Mucosa of gallbladder (tissue), 1 donor: ENCODE results near the gene FKBP7. TPM values are rescaled to one million over a fixed set of nuclear protein-coding genes. Genes with fewer than 3 reads are reported as not detected.
"Not testable (repeated sequence)": the region's sequence is repeated elsewhere in the genome, so short reads cannot be mapped to it uniquely, and the experiment has no call there.

Source experiments
- DNase-seq: peaks from one replicate; pipeline ENCODE4 v3.0.0-alpha.2; 2020; ENCODE audit warnings: low spot score
- total RNA-seq: library from RNA; stranded (reverse); gene quantifications from one replicate; pipeline ENCODE4 v1.2.1, GENCODE V29; 2021
- donor health status: DM: no; HTN: no; CAD: no.

The FKBP7 gene
- 9.1 TPM for total RNA-seq

- DNase-seq: peak; percentile 86
Observed at GRCh38 chr2:178478439-178479274, at the start of gene FKBP7. Gene FKBP7 (minus strand): TSS chr2:178478600. CDS start chr2:178478499, 101 bp downstream.

- DNase-seq: no peak
Observed at GRCh38 chr2:178527592-178527991, 49.2 kb upstream of the FKBP7 start.

GRCh38 chr2:178526256-178526655 lies 47.9 kb upstream of the FKBP7 start:
- DNase-seq: no peak

- DNase-seq: not testable (repeated sequence)
Observed at GRCh38 chr2:178525460-178525859, 47.1 kb upstream of the FKBP7 start.

GRCh38 chr2:178525010-178525409 lies 46.6 kb upstream of the FKBP7 start:
- not testable (repeated sequence) for DNase-seq

GRCh38 chr2:178523596-178524134 lies 45.3 kb upstream of the FKBP7 start:
- DNase-seq: no peak

- peak; percentile 83 for DNase-seq
Observed at GRCh38 chr2:178522950-178523595, 44.7 kb upstream of the FKBP7 start.

GRCh38 chr2:178521304-178522150 lies 43.1 kb upstream of the FKBP7 start:
- no peak for DNase-seq

GRCh38 chr2:178517496-178517895 lies 39.1 kb upstream of the FKBP7 start:
- no peak for DNase-seq

GRCh38 chr2:178514664-178515063 lies 36.3 kb upstream of the FKBP7 start:
- DNase-seq: no peak

GRCh38 chr2:178513876-178514275 lies 35.5 kb upstream of the FKBP7 start:
- no peak for DNase-seq

- no peak for DNase-seq
Observed at GRCh38 chr2:178512484-178512883, 34.1 kb upstream of the FKBP7 start.

- no peak for DNase-seq
Observed at GRCh38 chr2:178510384-178510783, 32.0 kb upstream of the FKBP7 start.

GRCh38 chr2:178508646-178509045 lies 30.2 kb upstream of the FKBP7 start:
- DNase-seq: no peak

GRCh38 chr2:178506949-178507348 lies 28.5 kb upstream of the FKBP7 start:
- no peak for DNase-seq

GRCh38 chr2:178506524-178506923 lies 28.1 kb upstream of the FKBP7 start:
- DNase-seq: peak; percentile 34

GRCh38 chr2:178506101-178506500 lies 27.7 kb upstream of the FKBP7 start:
- no peak for DNase-seq

GRCh38 chr2:178502751-178503150 lies 24.4 kb upstream of the FKBP7 start:
- DNase-seq: no peak

GRCh38 chr2:178499640-178500039 lies 21.2 kb upstream of the FKBP7 start:
- no peak for DNase-seq

- DNase-seq: no peak
Observed at GRCh38 chr2:178498137-178498536, 19.7 kb upstream of the FKBP7 start.

GRCh38 chr2:178496049-178496448 lies 17.6 kb upstream of the FKBP7 start:
- DNase-seq: no peak

GRCh38 chr2:178491612-178492011 lies 13.2 kb upstream of the FKBP7 start:
- no peak for DNase-seq
